Measurements from ENCODE around the gene TGM2. TPM values are rescaled to one million over a fixed set of nuclear protein-coding genes. Genes with fewer than 3 reads are reported as not detected.

Gene TGM2
- total RNA-seq, 2 experiments from 2014 or later = 0.35 TPM

DNA sequence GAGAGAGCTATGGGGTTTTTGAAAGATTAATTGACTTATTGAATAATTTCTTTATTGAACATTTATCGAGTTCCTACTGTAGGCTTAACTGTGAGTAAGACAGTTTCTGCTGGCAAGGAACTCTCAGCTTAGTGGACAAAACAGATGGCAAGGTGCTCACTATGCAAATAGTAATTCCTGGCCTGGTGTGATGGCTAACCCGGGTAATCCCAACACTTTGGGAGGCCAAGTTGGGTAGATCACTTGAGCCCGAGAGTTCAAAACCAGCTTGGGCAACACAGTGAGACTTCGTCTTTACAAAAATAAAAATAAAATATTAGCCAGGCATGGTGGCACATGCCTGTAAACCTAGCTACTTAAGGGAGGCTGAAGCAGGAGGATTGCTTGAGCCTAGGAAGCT lies 13.5 kb upstream of the TGM2 start:
- H3K27me3 Mint-ChIP-seq = peaks cover 14% of the 10 kb centered on the region

DNA sequence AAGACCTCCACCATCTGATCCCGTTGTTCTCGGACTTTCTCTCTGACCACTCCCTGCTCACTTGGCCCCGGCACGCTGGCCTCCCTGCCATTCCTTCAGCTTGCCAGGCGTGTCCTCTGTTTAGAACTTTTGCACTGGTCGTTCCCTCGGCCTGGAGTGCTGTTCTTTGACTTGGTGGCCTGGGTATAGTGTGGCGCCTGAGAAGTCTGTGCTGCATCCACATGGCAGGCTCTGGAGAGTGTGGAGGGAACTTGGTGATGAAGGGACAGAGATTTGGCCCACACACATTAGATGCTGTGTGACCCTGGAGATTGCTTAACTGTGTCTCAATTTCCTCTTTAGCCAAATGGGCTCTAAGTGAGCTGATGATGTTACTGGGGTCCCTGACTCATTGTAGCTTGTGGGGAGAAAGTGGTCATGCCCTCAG lies 13.0 kb upstream of the TGM2 start:
- no peak for ATAC-seq
- Mint-ChIP-seq H3K27me3 (peaks cover 14% of the 10 kb centered on the region), H3K4me1 (no peaks in the 10 kb centered on the region), H3K36me3 (no peaks in the 10 kb centered on the region), H3K9me3 (ENCODE audit: low read depth) (no peaks in the 10 kb centered on the region), H3K4me3 (no peak overlapping the region), H3K27ac (no peak overlapping the region)
- DNase-seq = no peak
- CTCF ChIA-PET = no interaction called here

More for the DNA sequence above, 13.5 kb upstream of the TGM2 start:
- DNase-seq (no peak), ATAC-seq (no peak)
- H3K4me1 Mint-ChIP-seq = no peaks in the 10 kb centered on the region
- H3K27ac Mint-ChIP-seq = no peak overlapping the region
- CTCF ChIA-PET = no interaction called here
- H3K36me3 Mint-ChIP-seq = no peaks in the 10 kb centered on the region
- H3K9me3 Mint-ChIP-seq (ENCODE audit: low read depth) = no peaks in the 10 kb centered on the region
- H3K4me3 Mint-ChIP-seq = no peak overlapping the region

DNA sequence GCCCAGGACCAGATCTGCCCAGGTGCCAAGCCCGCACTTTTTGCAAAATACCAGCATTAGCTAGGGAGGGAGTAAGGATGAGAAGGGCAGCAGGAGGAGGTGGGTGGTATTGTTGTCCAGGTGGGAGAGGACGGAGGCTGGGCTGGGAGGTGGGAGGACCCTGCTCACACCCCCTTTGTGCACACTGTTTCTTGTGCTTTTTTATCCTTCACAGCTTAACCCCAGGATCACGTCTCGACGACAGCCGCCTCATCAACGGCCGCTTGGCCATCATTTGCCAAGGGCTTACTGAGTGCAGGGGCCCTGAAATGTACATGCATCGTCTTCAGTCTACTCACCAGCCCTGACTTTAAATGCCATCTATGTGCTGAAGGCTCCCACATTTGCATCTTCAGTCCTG lies 12.1 kb upstream of the TGM2 start:
- DNase-seq = no peak
- Mint-ChIP-seq H3K4me1 (no peaks in the 10 kb centered on the region), H3K27me3 (peaks cover 16% of the 10 kb centered on the region), H3K36me3 (no peaks in the 10 kb centered on the region), H3K9me3 (ENCODE audit: low read depth) (no peaks in the 10 kb centered on the region), H3K27ac (no peak overlapping the region), H3K4me3 (no peak overlapping the region)
- CTCF ChIA-PET = no interaction called here
- ATAC-seq = no peak

DNA sequence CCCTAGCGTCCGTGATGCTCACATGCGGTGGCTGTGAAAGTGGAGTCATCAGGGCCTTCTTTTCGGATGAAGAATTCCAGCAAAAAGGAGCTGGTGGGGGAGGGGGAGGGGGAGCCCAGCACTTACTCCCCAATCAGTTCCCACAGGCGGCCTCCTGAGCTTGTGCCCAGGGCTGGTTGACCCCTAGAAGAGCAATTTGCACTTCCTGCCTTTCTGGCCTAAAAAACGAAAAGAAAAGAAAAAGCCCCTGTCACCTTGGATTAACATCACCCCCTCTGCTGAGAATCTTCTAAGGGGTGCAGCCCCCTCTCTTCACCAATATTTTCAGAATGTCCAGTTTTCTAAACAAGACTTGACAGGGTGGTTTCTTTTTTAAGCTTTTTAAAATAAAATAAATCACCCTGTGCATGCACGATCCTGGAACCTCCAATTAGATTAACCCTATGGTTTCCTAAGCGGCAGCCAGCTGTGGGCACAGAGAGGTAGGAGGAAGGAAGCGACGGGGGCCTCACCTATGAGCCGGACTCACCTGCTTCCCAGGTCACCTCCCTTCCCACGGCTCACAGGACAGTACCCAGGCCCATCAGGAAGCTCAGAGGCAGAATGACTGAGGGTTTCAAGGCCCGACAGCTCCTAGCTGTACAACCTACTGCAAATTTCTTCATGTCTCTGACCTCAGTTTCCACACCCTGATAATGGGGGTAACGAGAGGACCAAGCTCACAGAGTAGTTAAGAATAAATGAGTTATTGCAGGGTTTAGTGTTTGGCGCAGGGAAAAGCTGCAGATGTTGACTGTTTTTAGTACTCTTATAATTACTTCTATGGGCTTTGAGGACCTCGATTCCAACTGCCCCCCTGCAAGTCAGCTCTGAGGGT lies 10.5 kb upstream of the TGM2 start:
- CTCF ChIA-PET = interaction anchor here (0.7 to 1.1 kb wide), 3 partner anchors 45 to 481 kb away, joined by 3 to 4 read pairs (median 3); no protein-coding TSS in a partner anchor
- H3K27ac Mint-ChIP-seq = no peak overlapping the region

DNA sequence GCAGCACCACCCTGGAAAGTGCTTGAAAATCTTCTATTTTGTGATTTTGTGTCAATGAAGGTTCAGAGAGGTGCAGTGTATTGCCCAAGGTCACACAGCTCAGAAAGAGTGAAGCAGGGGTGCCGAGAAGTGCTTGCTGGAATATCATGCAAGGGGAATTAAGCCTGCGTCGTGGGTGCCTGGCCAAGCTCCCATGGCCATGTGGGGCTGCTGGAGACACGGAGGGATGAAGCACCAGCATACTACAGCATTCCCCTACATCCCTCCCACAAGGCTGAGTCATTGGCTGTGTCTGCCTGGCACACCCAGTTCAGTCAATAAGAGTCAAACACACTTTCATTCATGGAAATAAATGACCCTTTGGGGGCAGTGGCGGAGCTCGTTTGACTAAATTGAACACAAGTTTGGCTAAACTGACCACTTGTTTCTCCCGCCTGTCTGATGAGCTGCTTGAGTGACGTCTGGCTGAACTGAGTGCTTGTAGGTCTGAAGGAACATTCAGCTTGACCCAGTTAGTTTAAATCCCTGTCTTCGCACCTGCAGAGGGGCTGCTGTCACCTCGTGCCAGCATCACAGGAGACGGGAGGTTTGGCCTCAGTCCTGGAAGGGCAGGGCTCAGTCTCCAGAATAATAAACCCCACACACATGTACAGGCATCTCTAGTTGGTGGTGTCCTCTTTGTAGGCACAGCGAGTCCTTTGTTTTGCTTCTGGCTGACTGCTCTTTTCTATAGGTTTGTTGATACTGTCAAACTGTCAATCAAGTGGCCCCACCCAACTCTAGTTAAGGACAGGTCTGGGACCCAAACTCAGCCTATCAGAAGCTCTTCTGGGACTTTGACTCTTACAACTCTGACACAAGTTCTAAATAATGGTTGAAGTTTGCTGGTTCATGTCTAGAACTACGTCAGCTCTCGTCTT lies 8.4 kb upstream of the TGM2 start:
- CTCF ChIA-PET = interaction anchor here (1.8 kb wide), 1 partner anchor 48 kb away, joined by 4 read pairs; no protein-coding TSS in a partner anchor
- Mint-ChIP-seq H3K27me3 (peaks cover 20% of the 10 kb centered on the region), H3K27ac (no peak overlapping the region), H3K36me3 (no peaks in the 10 kb centered on the region), H3K4me3 (no peak overlapping the region), H3K9me3 (ENCODE audit: low read depth) (no peaks in the 10 kb centered on the region), H3K4me1 (peaks cover 7% of the 10 kb centered on the region)
- no peak for DNase-seq
- no peak for ATAC-seq

More for the DNA sequence above, 10.5 kb upstream of the TGM2 start:
- no peak overlapping the region for H3K4me3 Mint-ChIP-seq
- H3K27me3 Mint-ChIP-seq = peaks cover 20% of the 10 kb centered on the region
- H3K4me1 Mint-ChIP-seq = no peaks in the 10 kb centered on the region
- H3K36me3 Mint-ChIP-seq = no peaks in the 10 kb centered on the region
- ATAC-seq = no peak
- no peak for DNase-seq
- H3K9me3 Mint-ChIP-seq (ENCODE audit: low read depth) = no peaks in the 10 kb centered on the region

DNA sequence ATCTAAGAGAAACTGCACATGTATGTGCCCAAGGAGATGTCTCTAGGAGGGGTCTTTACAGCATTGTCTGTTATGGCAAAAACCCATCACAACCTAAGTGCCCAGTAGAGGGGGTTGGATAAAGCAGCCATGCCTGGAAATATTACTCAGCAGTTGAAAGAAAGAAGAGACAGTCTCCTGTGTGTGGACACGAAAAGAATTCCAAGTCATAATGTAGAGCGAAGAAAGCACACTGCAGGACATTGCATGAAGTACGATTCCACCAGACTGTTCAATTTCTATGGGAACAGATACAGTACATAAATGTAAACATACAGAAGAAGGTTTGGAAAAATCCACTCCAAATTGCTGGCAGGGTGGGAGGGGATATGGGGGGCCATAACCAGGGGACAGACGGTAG lies 7.3 kb upstream of the TGM2 start:
- H3K4me3 Mint-ChIP-seq = no peak overlapping the region
- H3K27me3 Mint-ChIP-seq = peaks cover 11% of the 10 kb centered on the region
- CTCF ChIA-PET = interaction anchor here (1.8 kb wide), 1 partner anchor 49 kb away, joined by 4 read pairs; no protein-coding TSS in a partner anchor
- H3K27ac Mint-ChIP-seq = no peak overlapping the region
- ATAC-seq (no peak), DNase-seq (no peak)
- no peaks in the 10 kb centered on the region for H3K36me3 Mint-ChIP-seq
- no peaks in the 10 kb centered on the region for H3K9me3 Mint-ChIP-seq (ENCODE audit: low read depth)
- peaks cover 15% of the 10 kb centered on the region for H3K4me1 Mint-ChIP-seq

DNA sequence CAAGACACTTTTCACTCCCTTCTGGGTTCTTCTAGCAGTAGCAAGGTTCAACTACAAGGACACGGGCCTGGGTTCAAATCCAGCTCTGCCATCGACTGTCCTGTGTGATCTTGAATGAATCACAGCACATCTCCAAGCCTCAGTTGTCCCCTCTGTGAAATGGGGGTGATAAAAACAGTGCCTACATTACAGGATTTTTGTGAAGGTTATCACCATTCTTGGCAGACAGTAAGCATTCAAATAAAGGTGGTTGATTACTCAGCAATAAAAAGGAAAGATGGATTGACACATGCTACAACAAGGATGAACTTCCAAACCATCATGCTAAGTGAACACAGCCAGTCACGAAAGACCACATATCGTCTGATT lies 6.6 kb upstream of the TGM2 start:
- no peak for ATAC-seq
- Mint-ChIP-seq H3K4me1 (peaks cover 15% of the 10 kb centered on the region), H3K27ac (no peak overlapping the region), H3K9me3 (ENCODE audit: low read depth) (no peaks in the 10 kb centered on the region), H3K4me3 (no peak overlapping the region), H3K27me3 (peaks cover 11% of the 10 kb centered on the region), H3K36me3 (no peaks in the 10 kb centered on the region)
- no peak for DNase-seq
- CTCF ChIA-PET = no interaction called here

DNA sequence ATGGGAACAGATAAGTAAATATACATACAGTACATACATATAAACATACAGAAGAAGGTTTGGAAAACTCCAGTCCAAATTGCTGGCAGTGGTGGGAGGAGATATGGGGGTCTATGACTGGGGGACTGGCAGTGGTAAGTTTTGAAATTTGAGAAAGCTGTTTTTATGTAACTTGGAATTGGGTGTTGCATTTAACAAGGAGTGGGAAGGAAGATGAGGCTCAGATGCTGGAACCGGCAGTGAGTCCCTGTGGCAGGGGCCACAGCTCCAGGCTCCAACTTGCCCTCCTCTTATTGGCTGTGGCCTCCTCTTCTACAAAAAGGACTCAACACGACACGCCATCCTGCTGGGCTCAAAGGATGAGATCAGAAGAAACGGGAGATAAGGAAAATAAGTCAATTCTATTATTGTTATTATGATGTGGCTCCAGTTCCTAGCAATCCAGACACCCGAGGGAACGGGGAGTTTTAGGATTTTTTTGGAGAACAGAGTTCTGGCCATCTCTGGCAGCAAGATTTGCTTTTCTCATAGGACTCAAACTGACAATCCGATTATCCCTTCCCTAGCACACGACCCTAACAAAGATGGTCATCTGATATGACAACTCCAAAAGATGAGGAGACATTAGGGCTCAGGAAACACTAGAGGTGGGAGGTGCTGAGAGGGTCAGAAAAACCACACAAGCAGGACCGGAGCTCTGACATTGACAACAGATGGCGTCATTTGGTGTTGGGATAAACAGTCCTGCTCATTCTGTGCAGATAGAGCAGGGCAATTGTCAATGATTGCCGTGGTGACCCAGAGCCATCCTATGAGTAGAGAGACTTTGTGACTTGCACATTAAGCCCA lies 6.0 kb upstream of the TGM2 start:
- Mint-ChIP-seq H3K4me1 (peaks cover 15% of the 10 kb centered on the region), H3K27me3 (peaks cover 11% of the 10 kb centered on the region), H3K4me3 (no peak overlapping the region), H3K9me3 (ENCODE audit: low read depth) (no peaks in the 10 kb centered on the region), H3K27ac (no peak overlapping the region), H3K36me3 (no peaks in the 10 kb centered on the region)
- CTCF ChIA-PET = interaction anchor here (1.5 kb wide), 1 partner anchor 50 kb away, joined by 4 read pairs; no protein-coding TSS in a partner anchor
- DNase-seq (no peak), ATAC-seq (no peak)

DNA sequence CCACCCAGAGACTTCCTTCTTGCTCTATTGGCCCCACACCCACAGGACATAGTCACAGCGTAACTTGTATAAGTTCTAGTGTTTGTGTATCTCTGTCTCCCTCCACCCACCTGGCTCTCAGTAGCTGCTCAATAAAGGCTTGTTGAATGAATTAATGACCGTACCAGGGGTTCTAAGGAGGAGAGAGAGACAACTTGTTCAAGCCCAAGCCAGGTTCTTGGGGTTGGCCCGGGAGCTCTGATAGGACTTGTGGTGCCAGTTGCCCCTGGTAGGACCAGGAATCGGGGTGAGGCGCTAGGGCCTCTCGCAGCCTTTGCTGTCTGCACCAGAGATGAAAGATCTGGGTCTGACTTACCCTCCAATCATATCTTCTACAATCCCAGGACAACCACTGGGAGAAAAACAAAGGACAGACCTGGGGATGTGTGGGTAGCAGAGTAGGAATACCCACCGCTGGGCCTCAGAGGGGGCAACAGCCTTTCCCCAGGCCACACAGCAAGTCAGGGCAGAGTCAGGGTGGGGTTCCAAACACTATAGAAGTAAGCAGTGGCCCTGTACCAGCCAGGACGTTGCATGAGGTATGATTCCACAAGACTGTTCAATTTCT lies 5.3 kb upstream of the TGM2 start:
- H3K36me3 Mint-ChIP-seq = no peaks in the 10 kb centered on the region
- no peaks in the 10 kb centered on the region for H3K9me3 Mint-ChIP-seq (ENCODE audit: low read depth)
- CTCF ChIA-PET = interaction anchor here (1.5 kb wide), 1 partner anchor 51 kb away, joined by 4 read pairs; no protein-coding TSS in a partner anchor
- no peak overlapping the region for H3K4me3 Mint-ChIP-seq
- peaks cover 20% of the 10 kb centered on the region for H3K4me1 Mint-ChIP-seq
- H3K27me3 Mint-ChIP-seq = peaks cover 13% of the 10 kb centered on the region
- ATAC-seq (no peak), DNase-seq (no peak)
- no peak overlapping the region for H3K27ac Mint-ChIP-seq

DNA sequence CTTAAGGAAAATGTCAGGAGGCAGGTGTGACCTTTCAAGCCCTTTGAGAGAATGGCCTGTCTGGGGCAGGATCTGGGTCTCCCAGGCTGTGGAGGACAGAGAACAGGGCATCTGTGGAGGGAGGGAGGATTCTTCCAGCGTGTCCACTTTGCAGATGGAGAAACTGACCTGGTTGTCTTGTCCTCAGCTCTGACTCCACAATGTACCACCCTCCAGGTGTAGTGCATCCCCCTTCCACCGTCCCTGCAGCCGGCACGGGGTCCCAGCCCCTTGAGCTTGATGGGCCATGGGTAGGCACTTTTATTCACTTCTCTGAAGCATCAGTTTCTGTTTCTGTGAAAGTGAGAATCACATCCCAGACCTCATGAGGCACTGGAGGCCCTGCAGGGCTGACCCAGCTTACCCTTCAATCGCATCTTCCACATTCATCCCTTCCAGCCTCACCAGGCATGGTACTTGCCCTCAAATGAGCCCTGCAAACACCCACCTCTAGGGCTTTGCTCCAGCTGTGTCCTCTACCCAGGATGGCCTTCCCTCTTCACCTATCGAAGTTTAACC lies 4.6 kb upstream of the TGM2 start:
- DNase-seq = no peak
- no peaks in the 10 kb centered on the region for H3K9me3 Mint-ChIP-seq (ENCODE audit: low read depth)
- CTCF ChIA-PET = interaction anchor here (0.8 to 1.5 kb wide), 2 partner anchors 52 to 56 kb away, joined by 3 to 4 read pairs; no protein-coding TSS in a partner anchor
- no peak overlapping the region for H3K27ac Mint-ChIP-seq
- no peak for ATAC-seq
- H3K27me3 Mint-ChIP-seq = peaks cover 16% of the 10 kb centered on the region
- H3K4me3 Mint-ChIP-seq = no peak overlapping the region
- no peaks in the 10 kb centered on the region for H3K36me3 Mint-ChIP-seq
- peaks cover 20% of the 10 kb centered on the region for H3K4me1 Mint-ChIP-seq

DNA sequence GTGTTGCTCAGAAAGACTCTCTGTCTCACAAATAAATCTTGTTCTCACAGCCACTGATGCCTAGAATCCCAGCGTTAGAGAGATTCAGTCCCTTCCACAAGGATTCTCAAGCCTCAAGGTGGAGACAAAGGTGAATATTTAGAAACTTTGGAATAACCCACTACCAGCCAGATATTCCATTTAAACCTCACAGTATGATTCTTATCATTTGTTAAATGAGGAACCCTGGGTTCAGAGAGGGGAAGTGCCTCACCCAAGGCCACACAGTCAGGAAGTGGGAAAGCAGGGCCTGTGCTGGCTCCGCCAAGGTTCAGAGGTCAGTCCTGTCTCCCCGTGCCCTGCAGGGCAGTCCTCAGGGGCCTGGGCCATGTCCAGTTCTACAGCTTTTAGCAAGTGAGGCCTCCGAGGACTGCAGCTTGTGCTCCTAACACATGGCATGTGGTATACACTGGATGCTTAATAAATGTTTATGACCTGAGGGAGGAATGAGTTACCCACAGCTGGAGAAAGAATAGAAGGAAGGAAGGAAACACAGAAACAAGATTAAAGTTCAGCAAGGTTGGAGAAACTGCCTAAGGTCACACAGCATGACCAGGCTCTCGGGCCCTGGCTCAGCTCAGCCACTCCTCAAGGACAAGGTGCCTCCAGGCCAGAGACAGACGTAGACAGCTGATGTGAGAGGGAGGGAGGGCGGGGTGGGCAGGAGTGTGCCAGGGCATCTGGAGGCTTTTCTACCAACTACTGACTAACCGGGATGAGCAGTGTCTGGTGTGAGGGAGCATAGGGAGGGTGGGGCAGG lies 3.9 kb upstream of the TGM2 start:
- Mint-ChIP-seq H3K27ac (no peak overlapping the region), H3K4me1 (peaks cover 20% of the 10 kb centered on the region), H3K36me3 (no peaks in the 10 kb centered on the region), H3K9me3 (ENCODE audit: low read depth) (no peaks in the 10 kb centered on the region), H3K27me3 (peaks cover 21% of the 10 kb centered on the region), H3K4me3 (no peak overlapping the region)
- no peak for DNase-seq
- CTCF ChIA-PET = interaction anchor here (0.8 to 1.5 kb wide), 2 partner anchors 52 to 55 kb away, joined by 3 to 4 read pairs; no protein-coding TSS in a partner anchor
- no peak for ATAC-seq

All from activated CD8-positive, alpha-beta memory T cell treated with anti-CD3 and anti-CD28 coated beads, Interleukin-2, amount 10 ng/mL, durations not matched to agents 7 days and 5 days (primary cell).